ENCODE measurements around the gene C3orf18.

DNA sequence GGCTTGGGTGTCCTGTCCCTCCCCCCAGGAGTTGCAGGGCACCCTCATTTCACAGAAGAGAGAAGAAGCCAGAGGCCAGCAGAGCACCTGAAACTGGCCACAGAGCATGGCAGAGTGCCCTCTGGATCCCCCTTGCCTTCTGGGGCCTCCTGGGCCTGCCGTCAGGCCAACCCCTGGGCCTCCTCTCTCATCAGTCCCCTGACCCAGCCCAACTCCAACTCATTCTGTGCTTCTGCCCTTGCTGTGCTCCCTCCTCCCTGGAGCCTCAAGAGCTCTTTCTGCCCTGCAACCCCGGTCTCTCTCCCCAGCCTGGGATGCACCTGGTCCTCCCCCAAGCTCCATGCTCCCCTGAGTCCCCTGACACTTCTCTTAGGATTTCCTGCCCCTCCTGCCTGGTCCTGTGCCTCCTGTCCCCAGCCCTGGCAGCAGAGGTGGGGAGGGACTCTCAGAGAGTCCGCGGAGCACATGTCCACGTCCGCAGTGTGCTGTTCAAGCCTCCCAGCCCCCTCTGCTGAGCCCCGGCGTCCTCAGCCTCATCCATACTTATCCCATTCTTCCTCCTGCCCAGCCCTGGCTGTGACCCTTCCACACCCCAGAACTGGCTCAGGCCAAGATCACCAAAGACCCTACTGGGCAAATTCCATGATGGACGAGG, 33.6 kb downstream of the C3orf18 start:
- TF ChIP-seq POLR2AphosphoS5 (IDR thresholded peaks at IDR 0.05) (no peak), CTCF (IDR thresholded peaks at IDR 0.05) (no peak)

Measured in sigmoid colon (tissue), 4 donors.